ENCODE results near the gene TBCD.

The TBCD gene

GRCh38 chr17:82787081-82787848 lies 35.4 kb downstream of the TBCD start:
- DNase-seq (no peak), ATAC-seq (replicated peaks) (peak in 1 of 2 donors; percentile 52)
- Mint-ChIP-seq H3K36me3 (peaks cover 22 to 49% of the 10 kb centered on the region in 2 donors), H3K4me1 (peaks cover 17 to 33% of the 10 kb centered on the region in 2 donors), H3K9me3 (no peaks in the 10 kb centered on the region), H3K27me3 (no peaks in the 10 kb centered on the region), H3K4me3 (no peak overlapping the region), H3K27ac (no peak overlapping the region)

- Mint-ChIP-seq H3K36me3 (peaks cover 17 to 46% of the 10 kb centered on the region in 2 donors), H3K4me3 (no peak overlapping the region), H3K9me3 (no peaks in the 10 kb centered on the region), H3K27ac (no peak overlapping the region), H3K4me1 (peaks cover 14 to 27% of the 10 kb centered on the region in 2 donors), H3K27me3 (no peaks in the 10 kb centered on the region)
- no peak for DNase-seq
- no peak for ATAC-seq (replicated peaks)
These were observed 36.5 kb downstream of the TBCD start for GRCh38 chr17:82788206-82789001.

GRCh38 chr17:82789051-82789592 lies 37.3 kb downstream of the TBCD start:
- no peak for DNase-seq
- Mint-ChIP-seq H3K36me3 (peaks cover 17 to 42% of the 10 kb centered on the region in 2 donors), H3K27ac (no peak overlapping the region), H3K4me1 (peaks cover 14 to 27% of the 10 kb centered on the region in 2 donors), H3K27me3 (no peaks in the 10 kb centered on the region), H3K9me3 (no peaks in the 10 kb centered on the region), H3K4me3 (no peak overlapping the region)
- ATAC-seq (replicated peaks): no peak

- DNase-seq (no peak), ATAC-seq (replicated peaks) (no peak)
- peaks cover 14 to 27% of the 10 kb centered on the region in 2 donors for H3K4me1 Mint-ChIP-seq
- no peak overlapping the region for H3K27ac Mint-ChIP-seq
- no peaks in the 10 kb centered on the region for H3K9me3 Mint-ChIP-seq
- H3K36me3 Mint-ChIP-seq: peaks cover 17 to 37% of the 10 kb centered on the region in 2 donors
- H3K4me3 Mint-ChIP-seq: no peak overlapping the region
- no peaks in the 10 kb centered on the region for H3K27me3 Mint-ChIP-seq
These were observed 37.9 kb downstream of the TBCD start for GRCh38 chr17:82789806-82790205.

- Mint-ChIP-seq H3K27me3 (no peaks in the 10 kb centered on the region), H3K36me3 (peaks cover 21 to 43% of the 10 kb centered on the region in 2 donors), H3K27ac (no peak overlapping the region), H3K9me3 (no peaks in the 10 kb centered on the region), H3K4me1 (peaks cover 17 to 27% of the 10 kb centered on the region in 2 donors), H3K4me3 (no peak overlapping the region)
- DNase-seq (no peak), ATAC-seq (replicated peaks) (no peak)
These were observed 38.5 kb downstream of the TBCD start for GRCh38 chr17:82790391-82790790.

- no peaks in the 10 kb centered on the region for H3K9me3 Mint-ChIP-seq
- DNase-seq: no peak
- peaks cover 17 to 27% of the 10 kb centered on the region in 2 donors for H3K4me1 Mint-ChIP-seq
- H3K36me3 Mint-ChIP-seq: peaks cover 26 to 45% of the 10 kb centered on the region in 2 donors
- no peak overlapping the region for H3K27ac Mint-ChIP-seq
- no peak overlapping the region for H3K4me3 Mint-ChIP-seq
- no peaks in the 10 kb centered on the region for H3K27me3 Mint-ChIP-seq
- ATAC-seq (replicated peaks): no peak
These were observed 39.7 kb downstream of the TBCD start for GRCh38 chr17:82791532-82791931.

- Mint-ChIP-seq H3K27ac (no peak overlapping the region), H3K36me3 (peaks cover 29 to 49% of the 10 kb centered on the region in 2 donors), H3K9me3 (no peaks in the 10 kb centered on the region), H3K4me3 (no peak overlapping the region), H3K4me1 (peaks cover 10% of the 10 kb centered on the region in 2 donors), H3K27me3 (no peaks in the 10 kb centered on the region)
- no peak for ATAC-seq (replicated peaks)
- no peak for DNase-seq
These were observed 42.2 kb downstream of the TBCD start for GRCh38 chr17:82793974-82794630.

- no peaks in the 10 kb centered on the region for H3K9me3 Mint-ChIP-seq
- no peak overlapping the region for H3K27ac Mint-ChIP-seq
- ATAC-seq (replicated peaks) (no peak), DNase-seq (no peak)
- peaks cover 1 to 8% of the 10 kb centered on the region in 2 donors for H3K4me1 Mint-ChIP-seq
- no peak overlapping the region for H3K4me3 Mint-ChIP-seq
- peaks cover 26 to 50% of the 10 kb centered on the region in 2 donors for H3K36me3 Mint-ChIP-seq
- no peaks in the 10 kb centered on the region for H3K27me3 Mint-ChIP-seq
These were observed 43.1 kb downstream of the TBCD start for GRCh38 chr17:82794781-82795482.

- H3K9me3 Mint-ChIP-seq: no peaks in the 10 kb centered on the region
- DNase-seq (no peak), ATAC-seq (replicated peaks) (no peak)
- H3K4me3 Mint-ChIP-seq: no peak overlapping the region
- peaks cover 0 to 8% of the 10 kb centered on the region in 2 donors for H3K4me1 Mint-ChIP-seq
- no peak overlapping the region for H3K27ac Mint-ChIP-seq
- H3K36me3 Mint-ChIP-seq: peaks cover 30 to 52% of the 10 kb centered on the region in 2 donors
- H3K27me3 Mint-ChIP-seq: no peaks in the 10 kb centered on the region
These were observed 43.8 kb downstream of the TBCD start for GRCh38 chr17:82795615-82796014.

GRCh38 chr17:82797061-82797460 lies 45.2 kb downstream of the TBCD start:
- Mint-ChIP-seq H3K36me3 (peaks cover 32 to 54% of the 10 kb centered on the region in 2 donors), H3K9me3 (peaks cover 3 to 6% of the 10 kb centered on the region in 2 donors), H3K4me3 (no peak overlapping the region), H3K27me3 (no peaks in the 10 kb centered on the region), H3K27ac (no peak overlapping the region), H3K4me1 (peaks cover 0 to 10% of the 10 kb centered on the region in 2 donors)
- DNase-seq (no peak), ATAC-seq (replicated peaks) (no peak)

GRCh38 chr17:82798752-82799151 lies 46.9 kb downstream of the TBCD start:
- Mint-ChIP-seq H3K27ac (no peak overlapping the region), H3K9me3 (peaks cover 3 to 6% of the 10 kb centered on the region in 2 donors), H3K4me1 (peaks cover 0 to 11% of the 10 kb centered on the region in 2 donors), H3K4me3 (no peak overlapping the region), H3K27me3 (no peaks in the 10 kb centered on the region), H3K36me3 (peaks cover 34 to 55% of the 10 kb centered on the region in 2 donors)
- DNase-seq: no peak
- ATAC-seq (replicated peaks): no peak

GRCh38 chr17:82799591-82799990 lies 47.7 kb downstream of the TBCD start:
- Mint-ChIP-seq H3K36me3 (peaks cover 34 to 55% of the 10 kb centered on the region in 2 donors), H3K27me3 (no peaks in the 10 kb centered on the region), H3K4me1 (peaks cover 0 to 11% of the 10 kb centered on the region in 2 donors), H3K9me3 (peaks cover 3 to 6% of the 10 kb centered on the region in 2 donors), H3K27ac (no peak overlapping the region), H3K4me3 (no peak overlapping the region)
- no peak for DNase-seq
- ATAC-seq (replicated peaks): no peak

- Mint-ChIP-seq H3K27me3 (no peaks in the 10 kb centered on the region), H3K36me3 (peaks cover 30 to 48% of the 10 kb centered on the region in 2 donors), H3K9me3 (peaks cover 3 to 6% of the 10 kb centered on the region in 2 donors), H3K4me3 (no peak overlapping the region), H3K4me1 (peaks cover 0 to 8% of the 10 kb centered on the region in 2 donors), H3K27ac (peak overlapping the region; percentile 37)
- DNase-seq: no peak
- no peak for ATAC-seq (replicated peaks)
These were observed 49.0 kb downstream of the TBCD start for GRCh38 chr17:82800885-82801284.

Data from stimulated activated naive B cell treated with anti-CD40 and anti-IgM and Interleukin-4, amounts not matched to agents 10 μg/mL and 1 μg/mL and 100 μg/mL, for 72 hours (primary cell).